ENCODE data around the gene DNAH1.

GRCh38 chr3:52299247-52299878, 16.8 kb upstream of the DNAH1 start:
- TF ChIP-seq CTCF (conservative IDR thresholded peaks at IDR 0.05; ENCODE audit: low read depth, low read length) = no peak
- no peak for TF ChIP-seq POLR2A (IDR thresholded peaks at IDR 0.05; ENCODE audit: low read depth, low read length)
- no peak for TF ChIP-seq CEBPB (IDR thresholded peaks at IDR 0.05; ENCODE audit: low read depth, low read length)
- no peak for TF ChIP-seq ELK1 (IDR thresholded peaks at IDR 0.05; ENCODE audit: borderline replicate concordance, low read depth, low read length)
- no peak for TF ChIP-seq RFX5 (IDR thresholded peaks at IDR 0.05; ENCODE audit: low read depth, low read length)
- TF ChIP-seq CHD1 (IDR thresholded peaks at IDR 0.05; ENCODE audit: low read depth, low read length) = no peak
- TF ChIP-seq RCOR1 (IDR thresholded peaks at IDR 0.05; ENCODE audit: insufficient replicate concordance, low read length) = no peak
- no peak for TF ChIP-seq MAZ (IDR thresholded peaks at IDR 0.05; ENCODE audit: borderline replicate concordance, low read depth, low read length)
